Heart left ventricle (tissue), 16 donors: ENCODE results near the gene STUM. TPM values are rescaled to one million over a fixed set of nuclear protein-coding genes. Genes with fewer than 3 reads are reported as not detected.

Experiments
- ATAC-seq, 4 donors: fragments of 200-7000 bp; cut with Tn5 transposase; one replicate each; pipeline ENCODE4 v1.9.1; 2020 to 2022; ENCODE audit warnings: moderate library complexity in 4 of 4, mild to moderate bottlenecking in 3 of 4, moderate number of reproducible peaks in 1 of 4
- DNase-seq, 5 donors: peaks; one replicate each; pipeline ENCODE4 v3.0.0-alpha.2; 2020
- H3K27ac ChIP-seq, 12 donors: fragments of 200-600 bp; sonication (generic) in 4 of 12; one replicate each; pipeline versions ENCODE4 v1.5.0 to v1.8.0; 2016 to 2022; ENCODE audit warnings: mild to moderate bottlenecking in 2 of 12
- H3K27me3 ChIP-seq, 9 donors: fragments of 200-600 bp; sonication (generic) in 2 of 9; one replicate each; pipeline versions ENCODE4 v1.5.1 to v1.8.0; 2016 to 2022; ENCODE audit warnings: mild to moderate bottlenecking in 3 of 9
- H3K36me3 ChIP-seq, 9 donors: fragments of 200-600 bp; sonication (generic) in 2 of 9; one replicate each; pipeline versions ENCODE4 v1.5.0 to v1.8.0; 2018 to 2022; ENCODE audit warnings: mild to moderate bottlenecking in 2 of 9
- H3K4me1 ChIP-seq, 12 donors: fragments of 200-600 bp; sonication (generic) in 4 of 12; one replicate each; pipeline versions ENCODE4 v1.5.0 to v1.8.0; 2016 to 2022; ENCODE audit warnings: mild to moderate bottlenecking in 3 of 12
- H3K4me3 ChIP-seq, 12 donors: fragments of 200-600 bp; sonication (generic) in 4 of 12; one replicate each; pipeline versions ENCODE4 v1.5.0 to v1.8.0; 2017 to 2022; ENCODE audit warnings: mild to moderate bottlenecking in 9 of 12, moderate library complexity in 4 of 12
- H3K9me3 ChIP-seq, 12 donors: fragments of 200-600 bp; sonication (generic) in 4 of 12; one replicate each; pipeline versions ENCODE4 v1.5.0 to v1.8.0; 2016 to 2022; ENCODE audit warnings: mild to moderate bottlenecking in 1 of 12
- CTCF ChIP-seq, 12 donors: fragments of 200-600 bp; sonication (generic) in 4 of 12; IDR thresholded peaks; one replicate each; pipeline versions ENCODE4 v1.5.0 to v1.8.0; 2018 to 2022; ENCODE audit warnings: antibody characterized with exemption in 12 of 12, mild to moderate bottlenecking in 5 of 12
- POLR2A ChIP-seq, 2 donors: fragments of 450-650 bp; IDR thresholded peaks; one replicate each; pipeline ENCODE4 v1.6.1; 2017; ENCODE audit warnings: antibody characterized with exemption in 2 of 2, mild to moderate bottlenecking in 2 of 2, moderate library complexity in 2 of 2
- WGBS, 4 donors: extraction: QIAGEN DNeasy Blood & Tissue Kit in 2 of 4; methylation state at CpG; one replicate each; pipeline versions ENCODE4 v1.1.5 to v1.1.7; 2013 to 2018; 5-methylcytosine and 5-hydroxymethylcytosine counted together
- intact Hi-C, 10 donors: fragments of 100-400 bp; cut with DNase I; formaldehyde crosslinking; loops; one replicate each; pipeline versions ENCODE4 v1.11.1 to v1.14.2; 2022
- polyA plus RNA-seq, 2 donors: library from polyadenylated mRNA; stranded (reverse); fragments of 200-250 nt; gene quantifications; one replicate each; pipeline ENCODE4 v1.2.3, GENCODE V29; 2013
- total RNA-seq, 9 donors: library from RNA; depleted of rRNA in 2 of 9; stranded (reverse); fragments of >200 nt in 2 of 9; fragmentation: NEBNext Ultra II Directional in 3 of 9; extraction: Animal tissue kit (Norgen Biotek cat#: 25700) in 3 of 9; gene quantifications; one replicate each; pipeline versions ENCODE4 v1.1.0 to v1.2.4, GENCODE V29; 2016 to 2023
- donor health status: ischemic (EF 13 %, LVEDD 7.1; RV severe dilation, severe dysfunction).
- donor health status: healthy with polysubstance abuse.
- donor health status: DM: no; HTN: yes; CAD: no.
- donor health status: DM: no; HTN: no; CAD: no.
- donor health status: ischemic (EF 25% LVEDD 6.9; RV normal size, moderate dysfunction).
- donor health status: ischemic (EF 25% LVEDD 5.7; RV mildly dilated, moderate dysfunction).
- donor health status: healthy.
- donor health status: DM: yes; HTN: yes; CAD: no.
- donor health status: ischemic (EF 35%, LVEDD 5.7; RV mildly dilated, moderate dysfunction).
- donor health status: nonischemic (EF 11% LVEDD 7.7; RV severe dilation, severe dysfunction).
- donor health status: DM: yes; HTN: yes; CAD: no.
- donor health status: PGD.
- donor health status: ischemic (EF 29% LVEDD 5.4; RV normal size, mild dysfunction).
- donor health status: nonischemic (EF 23%, LVEDD 6.1; RV moderate dilation, normal function).

STUM gene
- total and polyA plus RNA-seq, 11 donors, result 0.39 to 1.7 (median 0.97) TPM

GRCh38 chr1:226519135-226519534, 29.4 kb upstream of the STUM start:
- DNase-seq (no peak), ATAC-seq (no peak)
- Histone ChIP-seq H3K4me1 (peaks cover 0 to 11% (median 2%) of the 10 kb centered on the region in 12 donors), H3K27ac (no peak overlapping the region), H3K4me3 (no peak overlapping the region), H3K9me3 (peaks cover 0 to under 1% (median 0%) of the 10 kb centered on the region in 12 donors), H3K27me3 (peaks cover 0 to 9% (median 0%) of the 10 kb centered on the region in 9 donors), H3K36me3 (no peaks in the 10 kb centered on the region)
- WGBS, 4 donors, result 77 to 100% (median 82%) methylated on average over 1 of the region's 1 CpG
- intact Hi-C loops, result no loop called here
- TF ChIP-seq CTCF (IDR thresholded peaks at IDR 0.05) (no peak), POLR2A (IDR thresholded peaks at IDR 0.05) (no peak)

- Histone ChIP-seq H3K27ac (no peak overlapping the region), H3K4me3 (no peak overlapping the region), H3K36me3 (no peaks in the 10 kb centered on the region), H3K27me3 (peaks cover 0 to 9% (median 0%) of the 10 kb centered on the region in 9 donors), H3K4me1 (peaks cover 0 to 11% (median 2%) of the 10 kb centered on the region in 12 donors), H3K9me3 (peaks cover 0 to 7% (median 0%) of the 10 kb centered on the region in 12 donors)
- peak in 3 of 4 donors; percentile 29 to 61 (median 55) for ATAC-seq
- intact Hi-C loops, result no loop called here
- peak in 1 of 5 donors; percentile 46 for DNase-seq
- TF ChIP-seq CTCF (IDR thresholded peaks at IDR 0.05) (peak in 5 of 12 donors; percentile 15 to 24 (median 20)), POLR2A (IDR thresholded peaks at IDR 0.05) (no peak)
- WGBS, 4 donors, result 45 to 55% (median 52%) methylated on average over 13 of the region's 13 CpGs
These were observed 28.6 kb upstream of the STUM start for GRCh38 chr1:226519716-226520598.

GRCh38 chr1:226520640-226521355, 27.8 kb upstream of the STUM start:
- intact Hi-C loops, result no loop called here
- DNase-seq (no peak), ATAC-seq (no peak)
- no peak overlapping the region for H3K27ac ChIP-seq
- WGBS, 4 donors, result 71 to 91% (median 88%) methylated on average over 9 of the region's 9 CpGs
- peaks cover 0 to 9% (median 0%) of the 10 kb centered on the region in 9 donors for H3K27me3 ChIP-seq
- peaks cover 0 to 10% (median 0%) of the 10 kb centered on the region in 12 donors for H3K9me3 ChIP-seq
- H3K36me3 ChIP-seq, result no peaks in the 10 kb centered on the region
- peaks cover 0 to 11% (median 2%) of the 10 kb centered on the region in 12 donors for H3K4me1 ChIP-seq
- TF ChIP-seq POLR2A (IDR thresholded peaks at IDR 0.05), result no peak
- TF ChIP-seq CTCF (IDR thresholded peaks at IDR 0.05), result no peak
- no peak overlapping the region for H3K4me3 ChIP-seq
